CD1c-positive myeloid dendritic cell (primary cell): ENCODE measurements around the gene MAPK8IP3.
A peak's percentile ranks its signal among the peaks of the same experiment; 100 is the strongest.

ENCODE experiments used
- DNase-seq: peaks from one replicate; pipeline ENCODE4 v3.0.0-alpha.2; 2016; ENCODE audit errors: extremely low spot score

Gene MAPK8IP3

GRCh38 chr16:1775006-1775845 is 69.2 kb downstream of the MAPK8IP3 start:
- no peak for DNase-seq

DNA sequence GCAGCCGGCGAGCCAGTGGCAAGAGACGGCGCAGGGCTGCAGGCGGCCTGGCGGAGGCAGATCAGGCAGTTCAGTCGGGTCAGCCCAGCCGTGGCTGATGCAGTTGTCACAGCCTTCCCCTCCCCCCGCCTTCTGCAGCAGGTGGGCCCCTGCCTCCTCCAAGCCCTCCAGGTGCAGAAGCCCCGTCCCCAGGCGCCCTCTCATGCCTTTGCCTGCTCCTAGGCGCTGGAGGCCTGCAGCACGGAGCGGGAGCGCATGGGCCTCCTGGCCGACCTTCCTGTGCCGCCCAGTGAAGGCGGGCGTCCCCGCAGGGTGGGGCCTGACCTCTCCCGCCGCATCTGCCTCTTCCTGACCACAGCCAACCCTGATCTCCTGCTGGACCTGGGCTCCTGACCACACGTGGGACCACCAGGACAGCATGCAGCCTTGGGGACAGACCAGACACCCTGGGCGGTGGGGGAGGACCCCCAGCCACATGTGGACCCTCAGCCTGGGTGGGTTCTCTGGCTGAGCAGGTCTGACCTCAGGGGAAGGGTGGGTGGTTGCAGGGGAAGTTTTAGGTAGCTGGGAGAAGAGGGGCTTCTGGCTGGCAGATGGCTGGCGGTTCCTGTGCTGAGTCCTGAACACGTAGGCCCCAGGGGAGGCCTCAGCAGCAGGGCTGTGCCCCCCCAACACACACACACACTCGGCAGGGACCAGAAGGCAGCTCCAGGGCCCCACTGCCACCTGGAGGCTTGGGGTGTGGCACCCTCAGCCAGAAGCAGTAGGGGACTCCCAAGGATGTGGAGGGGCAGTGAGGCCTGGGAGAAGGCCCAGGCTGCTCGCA is 70.1 kb downstream of the MAPK8IP3 start:
- DNase-seq: no peak

GRCh38 chr16:1776672-1776955 is 70.6 kb downstream of the MAPK8IP3 start:
- DNase-seq: no peak

- DNase-seq: no peak
These were observed 71.0 kb downstream of the MAPK8IP3 start for GRCh38 chr16:1776991-1777374.

DNA sequence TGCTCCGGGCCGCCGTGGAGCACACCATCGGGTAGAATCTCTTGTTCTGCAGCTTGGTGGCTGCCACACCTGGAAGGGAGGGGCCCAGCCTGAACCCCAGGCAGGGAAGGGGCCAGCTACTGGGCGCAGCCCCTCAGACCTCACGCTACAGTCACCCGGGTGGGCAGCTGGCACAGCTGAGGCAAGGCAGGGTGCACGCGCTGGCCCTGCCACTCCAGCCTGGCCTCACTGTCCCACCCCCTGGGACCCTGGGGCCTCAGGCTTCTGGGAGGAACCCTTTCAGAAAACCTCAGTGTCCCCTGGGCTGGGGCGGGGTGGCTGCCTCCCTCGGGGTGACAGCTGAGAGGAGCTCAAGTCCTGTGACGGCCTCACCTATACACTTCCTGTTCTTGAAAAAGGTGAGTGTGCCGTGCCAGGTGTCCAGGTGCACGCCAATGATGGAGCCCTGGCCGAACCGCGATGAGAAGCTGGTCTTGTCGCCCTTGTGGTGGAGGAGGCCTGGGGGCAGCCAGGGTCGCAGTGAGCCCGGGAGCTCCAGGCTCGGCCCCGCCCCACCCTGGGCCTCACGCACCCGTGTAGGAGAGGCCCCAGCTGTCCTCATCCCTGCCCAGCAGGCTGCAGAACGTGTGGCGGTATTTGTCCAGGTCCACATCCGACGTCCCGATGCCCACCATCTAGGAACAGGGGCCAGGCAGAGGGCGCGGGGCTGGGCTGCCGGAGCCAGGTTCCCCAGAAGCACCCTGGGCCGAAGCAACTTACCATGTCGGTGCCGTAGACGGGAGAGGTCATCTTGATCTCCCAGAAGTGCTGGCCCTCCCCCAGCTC is 71.6 kb downstream of the MAPK8IP3 start:
- no peak for DNase-seq

DNA sequence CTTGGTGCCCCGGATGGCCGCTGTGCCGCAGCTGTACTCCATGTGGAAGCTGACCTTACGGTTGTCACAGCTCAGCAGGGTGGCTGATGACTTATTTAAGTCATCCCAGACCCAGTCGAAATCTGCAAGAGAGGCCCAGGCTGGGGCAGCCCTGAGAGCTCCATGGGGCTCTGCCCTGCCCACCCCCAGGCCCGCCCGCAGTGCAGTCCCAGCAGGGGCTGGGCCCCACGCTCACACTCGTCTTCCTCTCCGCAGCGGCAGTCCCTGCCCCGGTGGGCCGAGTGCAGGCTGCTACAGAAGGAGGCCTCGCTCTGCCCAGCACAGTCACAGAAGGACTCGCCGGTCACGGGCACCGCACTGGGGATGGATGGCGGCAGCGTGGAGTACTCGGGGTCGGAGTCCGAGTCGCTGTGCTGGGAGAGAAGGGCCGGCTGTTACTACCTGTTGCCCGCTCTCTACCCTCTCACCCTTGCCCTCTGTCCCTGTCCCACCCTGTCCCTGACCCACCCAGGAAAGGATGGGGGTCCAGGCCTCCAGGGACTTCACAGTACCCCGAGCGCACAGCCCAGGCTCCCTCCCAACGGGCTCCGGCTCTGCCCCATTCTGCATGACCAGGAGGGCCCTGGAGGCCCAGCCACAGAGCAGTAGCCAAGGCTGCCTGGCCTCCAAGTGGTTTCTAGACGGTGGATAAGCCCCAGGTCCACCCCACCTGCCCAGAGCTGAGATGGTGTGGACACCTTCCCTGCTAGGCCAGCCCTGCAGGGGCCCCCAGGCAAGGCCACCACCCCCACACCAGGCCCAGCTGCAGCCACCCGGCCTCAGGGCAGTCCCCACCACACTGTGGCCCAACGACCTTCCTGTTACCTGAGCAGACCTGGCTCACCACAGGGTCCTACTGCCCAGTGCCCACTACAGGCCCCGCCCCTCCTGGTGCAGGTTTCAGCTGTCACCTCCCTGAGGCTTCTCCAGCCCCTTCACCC is 72.5 kb downstream of the MAPK8IP3 start:
- no peak for DNase-seq

- DNase-seq: no peak
These were observed 73.3 kb downstream of the MAPK8IP3 start for GRCh38 chr16:1779234-1779701.

DNA sequence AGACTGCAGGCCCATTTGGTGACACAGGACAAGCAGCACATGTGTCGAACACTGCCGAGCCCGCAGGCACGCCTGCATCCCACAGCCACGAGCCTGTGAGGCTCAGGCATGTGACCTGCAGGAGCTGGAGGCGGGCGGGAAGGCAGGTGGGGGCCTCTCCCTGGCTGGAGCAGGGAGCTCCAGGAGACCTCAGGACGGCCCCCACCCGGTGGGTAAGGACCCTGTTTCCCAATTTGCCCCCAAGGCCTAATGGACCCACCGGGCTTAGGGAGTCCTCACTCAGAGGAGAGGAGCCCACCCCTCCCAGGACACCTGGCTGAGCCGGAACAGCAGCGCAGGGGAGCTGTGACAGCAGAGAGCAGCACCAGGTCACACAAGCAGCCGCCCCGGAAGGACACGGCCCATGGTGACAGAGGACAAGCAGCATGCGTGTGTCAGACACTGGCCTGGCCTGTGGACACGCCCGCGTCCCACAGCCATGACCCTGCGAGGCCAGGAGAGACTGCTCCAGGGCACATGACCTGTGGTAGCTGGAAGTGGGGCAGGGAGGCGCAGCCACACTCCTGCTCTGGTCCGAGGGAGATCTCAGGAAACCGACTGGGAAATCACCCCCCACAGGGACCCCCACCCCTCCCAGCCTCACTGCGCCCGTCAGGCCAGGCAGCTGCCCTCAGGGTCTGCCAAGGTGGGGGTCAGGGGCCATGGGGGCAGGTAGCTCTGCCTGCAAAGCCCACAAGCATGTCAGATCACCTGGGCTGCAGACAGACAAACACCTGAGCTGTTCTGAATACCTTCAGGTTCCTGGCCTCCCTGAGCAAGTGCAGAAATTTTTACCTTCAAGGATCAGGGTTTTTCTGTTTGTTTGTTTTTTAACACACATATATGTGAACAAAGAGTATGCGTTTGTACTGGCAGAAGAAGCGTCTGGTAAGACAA is 74.0 kb downstream of the MAPK8IP3 start:
- DNase-seq: no peak

DNA sequence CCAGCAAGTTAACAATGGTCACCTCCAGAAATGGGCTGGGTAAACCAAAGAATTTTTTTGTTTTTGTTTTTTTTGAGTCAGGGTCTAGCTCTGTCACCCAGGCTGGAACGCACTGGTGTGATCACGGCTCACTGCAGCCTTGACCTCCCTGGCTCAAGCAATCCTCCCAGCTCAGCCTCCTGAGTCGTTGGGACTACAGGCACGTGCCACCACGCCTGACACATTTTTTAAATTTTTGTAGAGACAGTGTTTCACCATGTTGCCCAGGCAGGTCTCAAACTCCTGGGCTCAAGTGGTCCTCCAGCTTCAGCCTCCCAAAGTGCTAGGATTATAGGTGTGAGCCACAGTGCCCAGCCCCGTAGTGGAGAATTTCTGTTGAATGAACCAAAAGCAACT is 74.7 kb downstream of the MAPK8IP3 start:
- no peak for DNase-seq

DNA sequence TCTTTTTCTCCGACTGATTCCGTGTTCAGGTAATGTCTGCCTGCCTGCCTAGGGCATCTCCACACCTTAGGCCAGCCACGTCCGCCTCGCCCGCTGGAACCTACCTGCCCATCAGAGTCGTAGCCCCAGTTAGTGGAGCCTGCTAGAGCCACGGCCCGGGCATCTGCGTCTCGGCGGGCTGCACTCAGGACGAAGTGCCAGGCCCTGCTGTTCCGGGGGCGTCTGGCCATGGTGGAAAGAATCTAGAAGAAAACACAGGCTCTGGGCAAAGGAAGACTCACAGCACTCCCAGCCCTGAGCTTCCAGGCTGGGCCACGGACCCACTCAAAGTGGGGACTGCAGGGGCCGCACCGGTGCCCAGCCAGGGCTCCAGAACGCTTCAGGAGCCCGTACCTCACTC is 75.3 kb downstream of the MAPK8IP3 start:
- DNase-seq: no peak

- peak; percentile 51 for DNase-seq
These were observed 75.9 kb downstream of the MAPK8IP3 start for GRCh38 chr16:1781758-1782407.

DNA sequence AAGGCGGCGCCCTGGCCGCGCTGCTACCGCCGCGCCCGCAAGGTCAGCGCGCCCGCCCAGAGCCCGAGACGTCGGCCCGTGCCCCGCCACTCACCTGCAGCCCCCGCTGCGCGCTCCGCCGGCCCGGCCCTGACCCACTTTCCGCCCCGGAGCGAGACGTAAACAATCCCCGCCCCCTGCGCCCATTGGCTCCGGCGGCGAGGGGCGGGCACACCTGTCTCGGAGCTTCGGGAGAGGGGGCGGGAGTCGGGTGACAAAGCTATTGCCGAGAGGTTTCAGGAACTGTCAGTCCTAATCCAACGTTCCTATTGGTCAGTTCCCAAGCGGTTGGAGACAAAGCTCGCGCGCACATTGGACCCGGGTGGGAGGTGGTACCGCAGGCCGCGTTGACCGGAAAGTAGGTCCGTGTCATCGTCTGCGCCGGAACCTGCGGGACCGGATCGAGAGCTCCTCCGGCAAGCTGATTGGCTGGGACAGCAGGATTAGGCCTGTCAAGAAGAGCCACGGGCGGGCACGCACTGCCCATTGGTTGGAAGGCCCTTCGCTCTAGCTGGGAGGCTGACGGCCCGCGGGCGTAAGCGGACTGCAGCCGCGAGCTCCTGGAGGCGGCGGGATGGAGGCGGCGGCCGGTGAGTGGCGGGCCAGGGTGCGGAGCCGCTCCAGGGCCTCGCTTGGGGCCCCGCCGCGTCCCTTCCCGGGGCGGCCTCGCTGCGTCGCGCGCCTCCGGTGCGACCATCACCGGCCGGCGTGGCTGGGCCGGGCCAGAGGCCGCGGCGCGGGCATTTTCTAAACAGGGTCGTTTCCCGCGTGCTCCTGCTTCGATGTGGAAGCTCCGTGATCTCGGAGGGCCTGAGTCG is 76.6 kb downstream of the MAPK8IP3 start, which contains the start of the genes NUBP2 and SPSB3:
NUBP2 (plus strand) TSS at position 553 of the 857 bp plus-strand sequence; CDS start at position 614, 61 bp downstream.
SPSB3 (minus strand) TSS at position 164 of the 857 bp plus-strand sequence. CDS start 1,088 bp downstream, outside the sequence.
- DNase-seq: peak; percentile 100

GRCh38 chr16:1784977-1785845 is 79.2 kb downstream of the MAPK8IP3 start:
- no peak for DNase-seq

- DNase-seq: no peak
These were observed 79.8 kb downstream of the MAPK8IP3 start for GRCh38 chr16:1785846-1786170.

DNA sequence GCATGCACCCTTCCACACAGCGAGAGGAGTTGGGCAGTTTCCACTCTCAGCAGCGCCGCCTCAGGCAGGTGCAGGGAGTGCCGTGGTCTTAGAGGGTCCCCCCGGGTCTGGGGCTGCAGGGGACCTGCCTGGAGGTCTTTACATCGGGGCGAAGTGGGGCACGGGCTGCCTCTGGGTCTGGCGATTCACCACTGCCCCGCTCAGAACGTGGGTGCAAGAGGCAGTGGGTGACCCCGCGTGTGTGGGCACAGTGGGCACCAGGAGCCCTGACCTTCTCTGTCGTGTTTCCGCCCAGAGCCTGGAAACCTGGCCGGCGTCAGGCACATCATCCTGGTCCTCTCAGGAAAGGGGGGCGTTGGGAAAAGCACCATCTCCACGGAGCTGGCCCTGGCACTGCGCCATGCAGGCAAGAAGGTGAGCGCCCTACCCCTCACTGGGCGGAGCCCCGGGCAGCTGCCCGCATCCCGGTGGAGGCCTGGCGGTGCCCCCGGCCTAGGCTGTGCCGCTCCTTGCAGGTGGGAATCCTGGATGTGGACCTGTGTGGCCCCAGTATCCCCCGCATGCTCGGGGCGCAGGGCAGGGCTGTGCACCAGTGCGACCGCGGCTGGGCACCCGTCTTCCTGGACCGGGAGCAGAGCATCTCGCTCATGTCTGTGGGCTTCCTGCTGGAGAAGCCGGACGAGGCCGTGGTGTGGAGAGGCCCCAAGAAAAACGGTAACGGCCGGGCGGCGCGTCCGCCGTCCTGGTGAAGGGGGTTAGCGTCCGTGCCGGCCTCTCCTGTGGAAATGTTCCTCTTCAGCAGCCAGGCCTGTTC is 80.5 kb downstream of the MAPK8IP3 start:
- DNase-seq: no peak

DNA sequence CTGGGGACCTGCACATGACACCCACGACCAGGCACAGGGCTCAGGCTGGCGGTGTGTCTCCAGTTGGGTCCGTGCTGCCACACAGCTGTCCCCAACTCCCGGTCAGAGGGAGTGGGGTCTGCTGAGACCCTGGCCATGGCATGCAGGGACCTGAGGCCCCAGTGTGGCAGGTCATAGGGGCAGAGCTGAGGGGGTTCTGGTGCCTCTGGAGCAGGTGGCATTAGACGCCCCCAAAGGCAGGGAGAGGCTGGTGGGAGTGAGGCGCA is 81.0 kb downstream of the MAPK8IP3 start:
- no peak for DNase-seq
